ENCODE results near the gene TMEFF2. TPM values are rescaled to one million over a fixed set of nuclear protein-coding genes. Genes with fewer than 3 reads are reported as not detected.

TMEFF2 gene
- total and polyA plus RNA-seq, 12 donors = 0.16 to 2.7 (median 0.58) TPM; not detected in 2

DNA sequence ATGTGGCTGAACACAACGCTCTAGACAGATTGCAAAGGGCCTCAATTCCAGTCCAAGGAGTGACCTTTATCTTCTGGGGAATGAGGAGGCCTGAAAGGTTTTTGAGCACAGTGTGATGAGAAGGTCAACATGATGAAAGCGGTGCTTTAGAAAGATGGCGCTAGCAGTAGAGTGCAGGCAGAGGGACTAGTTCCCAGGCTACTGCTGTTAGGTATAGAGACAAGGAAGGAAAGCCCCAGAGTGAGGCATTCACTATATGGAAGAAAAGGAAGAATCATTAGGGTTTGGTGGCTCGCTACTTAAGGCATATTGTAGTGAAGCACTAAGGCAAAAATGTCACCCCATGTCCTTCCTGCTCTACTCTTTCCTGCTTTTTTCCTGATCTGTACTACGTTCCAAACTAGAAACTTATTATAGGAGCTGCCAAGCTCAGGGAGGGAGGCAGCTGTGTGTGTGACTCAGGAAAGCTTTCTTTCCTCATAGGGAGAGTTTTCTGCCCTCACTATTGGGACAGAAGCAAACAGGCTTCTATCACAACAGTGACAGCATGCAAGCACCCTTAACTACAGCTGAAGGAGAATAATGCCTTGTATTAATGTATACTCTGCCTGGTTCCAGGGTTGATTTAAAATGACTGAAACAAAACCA, 187.0 kb downstream of the TMEFF2 start:
- Histone ChIP-seq H3K27ac (no peak overlapping the region), H3K4me1 (replicated peaks in 1 of 2) (no peaks in the 10 kb centered on the region), H3K36me3 (replicated peaks in 1 of 2) (no peaks in the 10 kb centered on the region), H3K27me3 (no peaks in the 10 kb centered on the region), H3K9me3 (replicated peaks in 1 of 3) (no peaks in the 10 kb centered on the region), H3K4me3 (no peak overlapping the region)
- DNase-seq = no peak
- WGBS, 4 donors = 73 to 80% (median 78%) methylated on average over 5 of the region's 5 CpGs
- TF ChIP-seq, protein P1, sequence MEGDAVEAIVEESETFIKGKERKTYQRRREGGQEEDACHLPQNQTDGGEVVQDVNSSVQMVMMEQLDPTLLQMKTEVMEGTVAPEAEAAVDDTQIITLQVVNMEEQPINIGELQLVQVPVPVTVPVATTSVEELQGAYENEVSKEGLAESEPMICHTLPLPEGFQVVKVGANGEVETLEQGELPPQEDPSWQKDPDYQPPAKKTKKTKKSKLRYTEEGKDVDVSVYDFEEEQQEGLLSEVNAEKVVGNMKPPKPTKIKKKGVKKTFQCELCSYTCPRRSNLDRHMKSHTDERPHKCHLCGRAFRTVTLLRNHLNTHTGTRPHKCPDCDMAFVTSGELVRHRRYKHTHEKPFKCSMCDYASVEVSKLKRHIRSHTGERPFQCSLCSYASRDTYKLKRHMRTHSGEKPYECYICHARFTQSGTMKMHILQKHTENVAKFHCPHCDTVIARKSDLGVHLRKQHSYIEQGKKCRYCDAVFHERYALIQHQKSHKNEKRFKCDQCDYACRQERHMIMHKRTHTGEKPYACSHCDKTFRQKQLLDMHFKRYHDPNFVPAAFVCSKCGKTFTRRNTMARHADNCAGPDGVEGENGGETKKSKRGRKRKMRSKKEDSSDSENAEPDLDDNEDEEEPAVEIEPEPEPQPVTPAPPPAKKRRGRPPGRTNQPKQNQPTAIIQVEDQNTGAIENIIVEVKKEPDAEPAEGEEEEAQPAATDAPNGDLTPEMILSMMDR (IDR thresholded peaks at IDR 0.05) = no peak
- no peak for TF ChIP-seq POLR2A (IDR thresholded peaks at IDR 0.05)
- intact Hi-C loops (cut with DNase I) = no loop called here

DNA sequence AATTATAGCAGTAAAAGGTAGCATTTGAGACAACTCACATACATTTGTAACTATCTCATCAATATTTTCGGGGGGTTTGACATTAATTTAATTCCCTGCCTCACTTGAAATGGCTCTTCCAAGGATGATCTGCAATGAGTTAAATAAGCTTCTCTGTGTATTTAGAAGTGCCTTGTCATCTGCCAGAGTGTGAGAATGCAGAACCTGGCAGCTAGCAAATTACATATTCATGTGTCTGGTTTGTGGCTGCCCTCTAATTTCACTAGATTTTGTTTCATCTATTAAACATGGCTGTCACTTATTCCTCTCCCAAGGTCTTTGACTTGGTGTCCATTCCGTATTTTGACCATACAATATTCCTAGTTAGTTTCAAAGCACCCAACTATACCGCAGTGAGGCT, 189.5 kb downstream of the TMEFF2 start:
- Histone ChIP-seq H3K27ac (no peak overlapping the region), H3K27me3 (no peaks in the 10 kb centered on the region), H3K9me3 (replicated peaks in 1 of 3) (no peaks in the 10 kb centered on the region), H3K36me3 (replicated peaks in 1 of 2) (no peaks in the 10 kb centered on the region), H3K4me3 (no peak overlapping the region), H3K4me1 (replicated peaks in 1 of 2) (no peaks in the 10 kb centered on the region)
- no peak for DNase-seq
- TF ChIP-seq, protein P1 (IDR thresholded peaks at IDR 0.05) = no peak
- TF ChIP-seq POLR2A (IDR thresholded peaks at IDR 0.05) = no peak
- intact Hi-C loops (cut with DNase I) = no loop called here
- 79 to 91% (median 85%) methylated on average over 3 of the region's 3 CpGs for WGBS, 4 donors

DNA sequence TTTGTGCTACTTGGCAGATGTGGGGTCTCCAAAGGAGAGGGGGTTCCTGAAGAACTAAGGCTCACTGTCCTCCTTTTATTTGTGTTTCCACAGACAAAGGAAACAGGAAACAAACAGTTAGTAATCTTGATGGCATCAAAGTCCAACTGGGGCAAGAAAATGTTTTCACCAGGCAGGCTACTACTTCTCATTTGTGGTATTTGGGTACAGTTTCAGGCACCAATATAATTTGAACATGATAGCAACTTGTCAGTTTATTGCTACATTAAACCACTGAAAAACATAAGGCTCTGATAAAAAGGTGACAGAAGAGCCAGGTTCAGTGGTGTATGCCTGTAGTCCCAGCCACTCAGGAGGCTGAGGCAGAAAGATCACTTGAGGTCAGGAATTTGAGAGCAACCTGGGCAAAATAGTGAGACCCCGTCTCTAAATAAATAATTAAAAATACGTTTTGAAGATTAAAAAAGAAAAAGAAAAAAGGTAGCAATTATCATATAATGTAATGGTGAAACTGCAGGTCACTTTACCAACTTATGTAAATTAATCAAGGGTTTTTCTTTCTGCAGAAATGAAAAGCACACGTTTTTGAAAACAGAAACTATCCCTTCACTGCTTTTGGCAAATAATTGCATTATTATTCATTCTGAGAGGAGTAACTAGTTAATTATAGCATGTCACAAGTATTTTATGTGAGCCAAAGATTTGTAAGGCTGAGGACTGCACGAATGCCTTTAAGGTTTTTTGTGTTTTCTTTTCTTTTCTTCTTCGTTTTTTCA, 190.4 kb downstream of the TMEFF2 start:
- no peaks in the 10 kb centered on the region for H3K36me3 ChIP-seq (replicated peaks in 1 of 2)
- H3K4me3 ChIP-seq = no peak overlapping the region
- DNase-seq = no peak
- no peaks in the 10 kb centered on the region for H3K4me1 ChIP-seq (replicated peaks in 1 of 2)
- no peaks in the 10 kb centered on the region for H3K9me3 ChIP-seq (replicated peaks in 1 of 3)
- 48 to 58% (median 53%) methylated on average over 5 of the region's 5 CpGs for WGBS, 4 donors
- TF ChIP-seq POLR2A (IDR thresholded peaks at IDR 0.05) = no peak
- TF ChIP-seq, protein P1 (IDR thresholded peaks at IDR 0.05) = no peak
- intact Hi-C loops (cut with DNase I) = no loop called here
- no peaks in the 10 kb centered on the region for H3K27me3 ChIP-seq
- H3K27ac ChIP-seq = no peak overlapping the region

DNA sequence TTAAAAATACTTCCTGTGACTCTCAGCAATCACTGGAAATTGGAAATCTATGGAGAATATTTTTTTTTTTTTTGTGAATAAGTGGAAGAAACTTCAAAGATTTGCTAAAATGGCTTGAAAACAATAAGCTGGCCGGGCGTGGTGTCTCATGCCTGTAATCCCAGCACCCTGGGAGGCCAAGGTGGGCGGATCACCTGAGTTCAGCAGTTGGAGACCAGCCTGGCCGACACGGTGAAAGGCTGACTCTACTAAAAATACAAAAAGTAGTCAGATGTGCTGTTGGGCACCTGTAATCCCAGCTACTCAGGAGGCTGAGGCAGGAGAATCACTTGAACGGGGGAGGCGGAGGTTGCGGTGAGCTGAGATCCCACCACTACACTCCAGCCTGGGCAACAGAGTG, 192.3 kb downstream of the TMEFF2 start:
- no peak overlapping the region for H3K4me3 ChIP-seq
- H3K27ac ChIP-seq = no peak overlapping the region
- WGBS, 4 donors = 89 to 97% (median 92%) methylated on average over 8 of the region's 8 CpGs
- H3K27me3 ChIP-seq = no peaks in the 10 kb centered on the region
- no peaks in the 10 kb centered on the region for H3K4me1 ChIP-seq (replicated peaks in 1 of 2)
- H3K9me3 ChIP-seq (replicated peaks in 1 of 3) = no peaks in the 10 kb centered on the region
- no peaks in the 10 kb centered on the region for H3K36me3 ChIP-seq (replicated peaks in 1 of 2)
- no peak for DNase-seq
- TF ChIP-seq, protein P1 (IDR thresholded peaks at IDR 0.05) = no peak
- no peak for TF ChIP-seq POLR2A (IDR thresholded peaks at IDR 0.05)
- intact Hi-C loops (cut with DNase I) = no loop called here
